Inflammatory macrophage (primary cell): ENCODE measurements around the gene RNU11.
"Not testable (repeated sequence)": the region's sequence is repeated elsewhere in the genome, so short reads cannot be mapped to it uniquely, and the experiment has no call there.

Experiments
- DNase-seq, 2 donors: peaks; one replicate each; pipeline ENCODE4 v3.0.0-alpha.2; 2020 to 2022

RNU11 gene

GRCh38 chr1:28663871-28664470 is 15.6 kb downstream of the RNU11 start:
- no peak for DNase-seq

DNA sequence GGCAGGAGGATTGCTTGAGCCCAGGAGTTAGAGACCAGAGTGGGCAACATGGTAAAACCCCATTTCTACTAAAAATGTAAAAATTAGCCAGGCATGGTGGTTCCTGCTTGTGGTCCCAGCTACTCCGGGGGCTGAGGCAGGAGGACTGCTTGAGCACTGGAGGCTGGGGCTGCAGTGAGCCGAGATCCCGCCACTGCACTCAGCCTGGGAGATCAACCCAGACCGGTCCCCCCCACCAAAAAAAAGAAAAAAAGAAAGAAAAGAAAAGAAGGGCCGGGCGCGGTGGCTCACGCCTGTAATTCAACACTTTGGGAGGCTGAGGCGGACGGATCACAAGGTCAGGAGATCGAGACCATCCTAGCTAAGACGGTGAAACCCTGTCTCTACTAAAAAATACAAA is 18.4 kb downstream of the RNU11 start:
- DNase-seq, result no peak

DNA sequence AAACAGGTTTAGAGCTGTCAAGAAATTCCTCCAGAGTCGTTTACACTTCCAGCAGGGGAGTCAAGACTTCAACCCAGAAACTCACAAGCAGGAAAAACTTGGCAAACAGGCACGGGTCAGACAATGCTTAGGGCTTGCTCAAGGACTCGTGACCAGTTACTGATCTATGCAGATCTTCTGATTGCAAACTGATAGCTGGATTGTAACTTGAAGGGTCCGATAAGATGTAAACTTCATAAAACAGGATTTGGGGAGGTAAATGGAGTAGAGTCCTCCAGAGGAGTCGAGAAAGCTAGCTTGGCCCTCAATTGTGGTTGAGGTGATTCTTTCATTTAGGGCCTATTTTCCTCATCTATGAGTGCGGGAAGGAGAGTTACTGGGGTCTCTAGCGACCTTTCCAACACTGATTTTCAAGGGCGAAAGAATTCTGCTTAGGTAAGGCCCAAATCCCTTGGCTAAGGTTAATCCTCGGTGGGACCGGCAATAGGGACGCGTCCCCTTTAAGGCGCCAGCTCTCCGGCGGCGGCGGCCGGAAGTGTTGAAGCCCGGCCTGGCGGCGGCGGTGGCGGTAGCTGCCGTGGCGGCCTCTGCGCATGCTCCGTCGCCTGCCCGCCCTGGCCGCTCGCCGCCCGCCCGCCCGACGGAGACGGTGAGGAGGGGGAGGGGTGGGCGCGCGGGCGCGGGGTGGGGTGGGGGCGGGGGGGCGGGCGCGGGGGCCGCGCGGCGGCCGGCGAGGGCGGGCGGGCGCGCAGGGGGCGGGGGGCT is 20.0 kb downstream of the RNU11 start, which contains the start of gene GMEB1:
Gene GMEB1 (plus strand): TSS at position 594 of the 765 bp plus-strand sequence. CDS start 14,829 bp downstream, outside the sequence.
- peak; percentile 83 to 92 for DNase-seq

DNA sequence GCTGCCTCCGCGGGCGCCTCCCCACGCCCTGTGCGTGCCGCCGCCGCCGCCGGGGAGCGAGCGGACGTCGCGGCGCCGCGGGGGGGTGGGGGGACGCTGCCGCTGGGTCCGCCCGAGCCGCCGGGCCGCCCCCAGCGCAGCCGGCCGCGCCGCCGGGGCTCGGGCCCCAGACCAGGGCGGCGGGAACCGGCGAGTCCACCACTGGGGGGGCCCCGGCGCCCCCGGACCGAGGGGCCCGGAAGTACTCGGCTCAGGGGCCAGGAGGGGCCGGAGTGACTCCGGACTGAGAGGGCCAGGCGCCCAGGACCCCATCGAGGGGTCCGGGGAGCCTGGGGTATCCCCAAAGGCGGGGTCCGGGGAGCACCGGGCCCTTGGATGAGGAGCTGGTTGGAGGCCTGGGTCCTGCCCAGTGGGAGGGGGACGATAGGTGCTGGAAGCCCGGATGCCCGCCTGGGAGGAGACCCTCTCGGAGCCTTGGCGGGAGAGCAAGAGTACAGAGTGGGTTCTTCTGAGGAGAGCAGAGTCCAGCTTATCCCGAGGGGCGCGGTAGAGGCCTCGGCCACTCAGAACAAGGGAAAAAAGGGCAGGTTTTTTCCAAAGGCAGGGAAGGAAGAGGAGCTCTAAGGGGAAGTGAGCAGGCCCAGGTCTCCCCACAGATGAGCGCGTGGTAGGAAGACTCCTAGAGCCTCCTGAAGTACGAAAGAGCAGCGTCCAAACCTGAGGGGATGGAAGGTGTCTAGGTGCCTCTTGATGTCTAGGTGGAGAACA is 20.7 kb downstream of the RNU11 start:
- peak; percentile 61 to 82 for DNase-seq

GRCh38 chr1:28671254-28671780 is 22.9 kb downstream of the RNU11 start:
- DNase-seq, result no peak

DNA sequence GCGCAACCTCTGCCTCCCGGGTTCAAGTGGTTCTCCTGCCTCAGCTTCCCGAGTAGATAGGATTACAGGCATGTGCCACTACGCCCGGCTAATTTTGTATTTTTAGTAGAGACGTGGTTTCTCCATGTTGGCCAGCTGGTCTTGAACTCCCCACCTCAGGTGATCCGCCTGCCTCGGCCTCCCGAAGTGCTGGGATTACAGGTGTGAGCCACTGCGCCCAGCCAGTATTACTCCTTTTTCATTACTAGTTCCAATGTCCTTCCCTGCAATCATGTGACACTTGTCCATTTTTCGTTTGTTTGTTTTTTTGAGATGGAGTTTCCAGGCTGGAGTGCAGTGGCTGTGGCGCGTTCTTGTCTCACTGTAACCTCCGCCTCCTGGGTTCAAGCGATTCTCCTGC is 24.6 kb downstream of the RNU11 start:
- not testable (repeated sequence) for DNase-seq

GRCh38 chr1:28675924-28676257 is 27.5 kb downstream of the RNU11 start:
- DNase-seq, result no peak

- DNase-seq, result no peak
Measured at GRCh38 chr1:28680151-28680550, 31.8 kb downstream of the RNU11 start.

- DNase-seq, result no peak
Measured at GRCh38 chr1:28682840-28683239, 34.4 kb downstream of the RNU11 start.

GRCh38 chr1:28684937-28685336 is 36.5 kb downstream of the RNU11 start:
- DNase-seq, result no peak

- not testable (repeated sequence) for DNase-seq
Measured at GRCh38 chr1:28691627-28692026, 43.2 kb downstream of the RNU11 start.
